ENCODE data around the gene LMNA.

DNA sequence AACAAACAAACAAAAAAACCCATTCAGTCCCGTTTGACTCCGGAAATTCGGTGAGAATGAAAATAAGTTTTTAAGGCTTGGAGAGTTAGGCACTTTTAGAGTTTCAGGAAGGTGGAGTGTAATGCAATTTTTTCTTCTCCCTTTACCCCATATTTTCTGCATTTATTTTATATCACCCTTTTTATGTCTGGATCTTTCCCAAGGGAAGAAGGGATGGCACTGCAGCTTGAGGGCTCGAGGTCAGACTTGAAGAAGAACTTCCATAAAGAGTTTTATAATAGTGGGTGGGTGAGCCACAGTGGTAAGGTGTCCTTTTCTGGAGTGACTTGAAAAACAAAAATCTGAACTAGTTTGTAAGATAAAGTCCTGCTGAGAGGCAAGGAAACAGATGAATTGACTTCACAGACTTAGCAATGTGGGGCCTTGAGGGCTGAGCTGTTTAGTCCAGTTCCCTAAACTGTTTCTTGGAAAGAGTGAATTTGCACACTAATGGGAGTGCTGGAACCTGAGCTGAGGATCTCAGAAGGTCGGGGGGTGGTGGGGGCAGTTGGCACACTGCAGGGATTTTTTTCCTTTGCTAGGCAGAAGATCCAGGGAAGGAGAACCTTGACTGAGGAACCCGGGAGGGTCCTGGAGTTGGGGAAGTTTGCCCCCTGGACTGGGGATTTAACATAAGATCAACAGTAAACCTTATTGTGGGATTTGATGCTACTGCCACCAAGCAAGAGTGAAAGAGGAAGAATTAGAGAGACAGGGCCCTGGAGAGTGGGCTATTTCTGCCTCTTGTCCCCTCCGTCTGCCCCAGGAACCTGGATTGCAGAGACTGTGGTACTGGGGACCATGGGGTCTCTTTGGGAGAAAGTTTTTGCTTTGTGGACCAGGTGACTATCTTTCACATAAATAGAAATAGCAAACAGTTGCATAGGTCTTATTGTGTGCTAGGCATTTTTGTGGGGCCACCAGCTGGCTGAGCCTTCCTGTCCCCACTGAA lies 30.4 kb upstream of the LMNA start:
- TF ChIP-seq, protein P1, sequence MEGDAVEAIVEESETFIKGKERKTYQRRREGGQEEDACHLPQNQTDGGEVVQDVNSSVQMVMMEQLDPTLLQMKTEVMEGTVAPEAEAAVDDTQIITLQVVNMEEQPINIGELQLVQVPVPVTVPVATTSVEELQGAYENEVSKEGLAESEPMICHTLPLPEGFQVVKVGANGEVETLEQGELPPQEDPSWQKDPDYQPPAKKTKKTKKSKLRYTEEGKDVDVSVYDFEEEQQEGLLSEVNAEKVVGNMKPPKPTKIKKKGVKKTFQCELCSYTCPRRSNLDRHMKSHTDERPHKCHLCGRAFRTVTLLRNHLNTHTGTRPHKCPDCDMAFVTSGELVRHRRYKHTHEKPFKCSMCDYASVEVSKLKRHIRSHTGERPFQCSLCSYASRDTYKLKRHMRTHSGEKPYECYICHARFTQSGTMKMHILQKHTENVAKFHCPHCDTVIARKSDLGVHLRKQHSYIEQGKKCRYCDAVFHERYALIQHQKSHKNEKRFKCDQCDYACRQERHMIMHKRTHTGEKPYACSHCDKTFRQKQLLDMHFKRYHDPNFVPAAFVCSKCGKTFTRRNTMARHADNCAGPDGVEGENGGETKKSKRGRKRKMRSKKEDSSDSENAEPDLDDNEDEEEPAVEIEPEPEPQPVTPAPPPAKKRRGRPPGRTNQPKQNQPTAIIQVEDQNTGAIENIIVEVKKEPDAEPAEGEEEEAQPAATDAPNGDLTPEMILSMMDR (conservative IDR thresholded peaks at IDR 0.05; ENCODE audit: low read length): no peak
- TF ChIP-seq EZH2phosphoT487 (IDR thresholded peaks at IDR 0.05; ENCODE audit: borderline replicate concordance): no peak

All from Loucy (cell line).